HepG2 (cell line): Measurements from ENCODE around the gene KIZ. TPM values are rescaled to one million over a fixed set of nuclear protein-coding genes. Genes with fewer than 3 reads are reported as not detected.

Experiments used
- CAMTA2 ChIP-seq: sonication (generic); formaldehyde crosslinking; IDR thresholded peaks from 2 replicates; pipeline ENCODE4 v1.4.0; 2020; ENCODE audit warnings: mild to moderate bottlenecking, missing genetic modification reagents, borderline replicate concordance
- CHD2 ChIP-seq: IDR thresholded peaks from 2 replicates; pipeline ENCODE4 v1.6.1; 2011; ENCODE audit warnings: low read depth, low read length, improper control_type of control experiment
- FOXA3 ChIP-seq: IDR thresholded peaks from 2 replicates; pipeline ENCODE4 v1.6.1; 2016; ENCODE audit warnings: missing genetic modification reagents, missing compliant biosample characterization
- FOXO1 ChIP-seq: sonication (generic); formaldehyde crosslinking; IDR thresholded peaks from 2 replicates; pipeline ENCODE4 v1.4.0; 2020; ENCODE audit warnings: missing genetic modification reagents
- HDAC1 ChIP-seq: sonication (generic); formaldehyde crosslinking; IDR thresholded peaks from 2 replicates; pipeline ENCODE4 v1.5.1; 2020; ENCODE audit warnings: mild to moderate bottlenecking, missing genetic modification reagents
- HDAC6 ChIP-seq: fragments of 200-600 bp; sonication (generic); IDR thresholded peaks from 2 replicates; pipeline ENCODE4 v1.7.0; 2017; ENCODE audit warnings: mild to moderate bottlenecking, antibody characterized with exemption, low read length, low read depth
- HOXD1 ChIP-seq: sonication (generic); formaldehyde crosslinking; IDR thresholded peaks from 2 replicates; pipeline ENCODE4 v1.5.0; 2020; ENCODE audit warnings: missing genetic modification reagents
- IRF2 ChIP-seq: IDR thresholded peaks from 2 replicates; pipeline ENCODE4 v1.6.1; 2018; ENCODE audit warnings: missing genetic modification reagents, missing compliant biosample characterization
- LCORL ChIP-seq, 2 experiments: fragments of 450-650 bp in 1 of 2; sonication (generic) in 1 of 2; formaldehyde crosslinking in 1 of 2; IDR thresholded peaks; 2 replicates each; pipeline versions ENCODE4 v1.5.0 to v1.6.1; 2017 to 2020; ENCODE audit warnings: antibody characterized with exemption in 1 of 2, missing genetic modification reagents in 1 of 2
- MATR3 ChIP-seq: sonication (generic); formaldehyde crosslinking; IDR thresholded peaks from 2 replicates; pipeline ENCODE4 v1.4.0; 2020; ENCODE audit warnings: missing genetic modification reagents
- MED1 ChIP-seq: sonication (generic); formaldehyde crosslinking; IDR thresholded peaks from 2 replicates; pipeline ENCODE4 v1.4.0; 2020; ENCODE audit warnings: missing genetic modification reagents
- NAIF1 ChIP-seq: sonication (generic); formaldehyde crosslinking; IDR thresholded peaks from 2 replicates; pipeline ENCODE4 v1.5.0; 2020; ENCODE audit warnings: mild to moderate bottlenecking, missing genetic modification reagents, borderline replicate concordance
- NR2F2 ChIP-seq: IDR thresholded peaks from 2 replicates; pipeline ENCODE4 v1.6.1; 2012; ENCODE audit warnings: low read depth, inconsistent platforms, borderline replicate concordance
- PTBP1 ChIP-seq: fragments of 200-400 bp; formaldehyde crosslinking; IDR thresholded peaks from 2 replicates; pipeline ENCODE4 v1.6.1; 2018; ENCODE audit warnings: low read length, low read depth; ENCODE audit not compliant: poor library complexity, severe bottlenecking
- RBM22 ChIP-seq: fragments of 200-400 bp; formaldehyde crosslinking; optimal IDR thresholded peaks from 2 replicates; pipeline ENCODE3; 2017; ENCODE audit warnings: mild to moderate bottlenecking, low read length, moderate library complexity
- SOX6 ChIP-seq, 2 experiments: fragments of 450-650 bp in 1 of 2; sonication (generic) in 1 of 2; formaldehyde crosslinking in 1 of 2; IDR thresholded peaks; 2 replicates each; pipeline versions ENCODE4 v1.4.0 to v1.6.1; 2017 to 2020; ENCODE audit warnings: antibody characterized with exemption in 1 of 2, mild to moderate bottlenecking in 1 of 2, missing genetic modification reagents in 1 of 2
- TOPORS ChIP-seq: sonication (generic); formaldehyde crosslinking; IDR thresholded peaks from 2 replicates; pipeline ENCODE4 v1.8.0; 2023; ENCODE audit warnings: mild to moderate bottlenecking, missing genetic modification reagents
- ZFP37 ChIP-seq: sonication (generic); formaldehyde crosslinking; IDR thresholded peaks from 2 replicates; pipeline ENCODE4 v1.4.0; 2020; ENCODE audit warnings: missing genetic modification reagents, borderline replicate concordance
- ZNF10 ChIP-seq: sonication (generic); formaldehyde crosslinking; IDR thresholded peaks from 2 replicates; pipeline ENCODE4 v1.4.0; 2020; ENCODE audit warnings: mild to moderate bottlenecking, low read depth, missing genetic modification reagents, borderline replicate concordance
- ZNF12 ChIP-seq: sonication (generic); formaldehyde crosslinking; IDR thresholded peaks from 2 replicates; pipeline ENCODE4 v1.5.0; 2020; ENCODE audit warnings: missing genetic modification reagents
- ZNF124 ChIP-seq: sonication (generic); formaldehyde crosslinking; IDR thresholded peaks from 2 replicates; pipeline ENCODE4 v1.4.0; 2020; ENCODE audit warnings: missing genetic modification reagents
- ZNF235 ChIP-seq: sonication (generic); formaldehyde crosslinking; IDR thresholded peaks from 2 replicates; pipeline ENCODE4 v1.8.1; 2023; ENCODE audit warnings: mild to moderate bottlenecking, missing genetic modification reagents, borderline replicate concordance
- ZNF256 ChIP-seq: sonication (generic); formaldehyde crosslinking; conservative IDR thresholded peaks from 2 replicates; pipeline ENCODE4 v1.4.0; 2020; ENCODE audit warnings: missing genetic modification reagents
- ZNF468 ChIP-seq: sonication (generic); formaldehyde crosslinking; IDR thresholded peaks from 2 replicates; pipeline ENCODE4 v1.8.0; 2022; ENCODE audit warnings: mild to moderate bottlenecking, moderate library complexity, missing genetic modification reagents
- ZNF549 ChIP-seq: sonication (generic); formaldehyde crosslinking; IDR thresholded peaks from 2 replicates; pipeline ENCODE4 v1.5.0; 2020; ENCODE audit warnings: missing genetic modification reagents
- ZNF749 ChIP-seq: sonication (generic); formaldehyde crosslinking; IDR thresholded peaks from 2 replicates; pipeline ENCODE4 v1.8.0; 2022; ENCODE audit warnings: mild to moderate bottlenecking, missing genetic modification reagents, moderate library complexity, borderline replicate concordance
- ZNF839 ChIP-seq: sonication (generic); formaldehyde crosslinking; IDR thresholded peaks from 2 replicates; pipeline ENCODE4 v1.4.0; 2020; ENCODE audit warnings: missing genetic modification reagents, mild to moderate bottlenecking, borderline replicate concordance
- polyA plus RNA-seq, 8 experiments: library from polyadenylated mRNA; depleted of rRNA in 3 of 8; stranded (reverse) in 7 of 8; unstranded in 1 of 8; fragments of >200 nt; fragmentation: Illumina TruSeq in 4 of 8; extraction: Trizol in 4 of 8; gene quantifications; 2 replicates each; pipeline versions ENCODE4 v1.2.1 to v1.2.3, GENCODE V29; 2011 to 2016; ENCODE audit warnings: low read depth in 4 of 8, missing spikeins in 1 of 8, mixed read lengths in 1 of 8; ENCODE audit not compliant: insufficient read depth in 1 of 8
- total RNA-seq, 5 experiments: library from RNA; depleted of rRNA; stranded (reverse); fragments of >200 nt; fragmentation: Illumina TruSeq; extraction: Trizol; gene quantifications; 2 replicates each; pipeline ENCODE4 v1.2.3, GENCODE V29; 2016; ENCODE audit warnings: low read depth in 1 of 5
- TF ChIP-seq, protein P1 (sequence below): fragments of 450-650 bp; IDR thresholded peaks from 2 replicates; pipeline ENCODE4 v1.6.1; 2017
- TF ChIP-seq, protein P2 (sequence below): IDR thresholded peaks from 2 replicates; pipeline ENCODE4 v1.6.1; 2012; ENCODE audit warnings: inconsistent platforms

The KIZ gene
- total and polyA plus RNA-seq, 2 of the 13 experiments (the other 11 are each of a cell fraction or from before 2014, with no cell fraction given), result 46.3 to 114 TPM

- TF ChIP-seq, protein P1, sequence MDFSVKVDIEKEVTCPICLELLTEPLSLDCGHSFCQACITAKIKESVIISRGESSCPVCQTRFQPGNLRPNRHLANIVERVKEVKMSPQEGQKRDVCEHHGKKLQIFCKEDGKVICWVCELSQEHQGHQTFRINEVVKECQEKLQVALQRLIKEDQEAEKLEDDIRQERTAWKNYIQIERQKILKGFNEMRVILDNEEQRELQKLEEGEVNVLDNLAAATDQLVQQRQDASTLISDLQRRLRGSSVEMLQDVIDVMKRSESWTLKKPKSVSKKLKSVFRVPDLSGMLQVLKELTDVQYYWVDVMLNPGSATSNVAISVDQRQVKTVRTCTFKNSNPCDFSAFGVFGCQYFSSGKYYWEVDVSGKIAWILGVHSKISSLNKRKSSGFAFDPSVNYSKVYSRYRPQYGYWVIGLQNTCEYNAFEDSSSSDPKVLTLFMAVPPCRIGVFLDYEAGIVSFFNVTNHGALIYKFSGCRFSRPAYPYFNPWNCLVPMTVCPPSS, result no peak
- TF ChIP-seq FOXO1 (0 out of 2 replicates have a peak, but pooled peaks have one; percentile 27), ZNF749 (CRISPR knock-in tag) (no peak), PTBP1 (peak; percentile 81), ZNF549 (no peak), ZNF839 (CRISPR knock-in tag) (peak; percentile 57; the same call in 1 of the 2 replicates), ZNF12 (CRISPR knock-in tag) (no peak), NR2F2 (no peak), HDAC1 (CRISPR knock-in tag) (peak; percentile 29; the same call in 1 of the 2 replicates), SOX6 (IDR thresholded peaks at IDR 0.05) (no peak), SOX6 (CRISPR knock-in tag; IDR thresholded peaks at IDR 0.05) (peak; percentile 55), ZNF468 (CRISPR knock-in tag) (no peak), MATR3 (CRISPR knock-in tag) (no peak), NAIF1 (no peak), ZNF256 (CRISPR knock-in tag) (no peak), HDAC6 (no peak), IRF2 (0 out of 2 replicates have a peak, but pooled peaks have one; percentile 7), HOXD1 (CRISPR knock-in tag) (no peak), ZNF10 (CRISPR knock-in tag) (no peak), ZNF235 (CRISPR knock-in tag) (no peak), TOPORS (no peak), ZFP37 (CRISPR knock-in tag) (no peak), LCORL (IDR thresholded peaks at IDR 0.05) (no peak), LCORL (CRISPR knock-in tag; IDR thresholded peaks at IDR 0.05) (peak; percentile 33; the same call in 1 of the 2 replicates), FOXA3 (0 out of 2 replicates have a peak, but pooled peaks have one; percentile 12), RBM22 (peak; percentile 87), CAMTA2 (CRISPR knock-in tag) (0 out of 2 replicates have a peak, but pooled peaks have one; percentile 31), MED1 (peak; percentile 16; the same call in 1 of the 2 replicates), ZNF124 (no peak), CHD2 (no peak)
- TF ChIP-seq, protein P2, sequence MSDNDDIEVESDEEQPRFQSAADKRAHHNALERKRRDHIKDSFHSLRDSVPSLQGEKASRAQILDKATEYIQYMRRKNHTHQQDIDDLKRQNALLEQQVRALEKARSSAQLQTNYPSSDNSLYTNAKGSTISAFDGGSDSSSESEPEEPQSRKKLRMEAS, result no peak
Observed at GRCh38 chr20:21235484-21236445, 109.9 kb downstream of the KIZ start (continued).
